PC-9 (cell line): ENCODE measurements around the gene NPHS1. TPM values are rescaled to one million over a fixed set of nuclear protein-coding genes. Genes with fewer than 3 reads are reported as not detected.

Experiments used
- BruUV-seq: library from RNA; stranded (reverse); fragments of 400-500 nt; replicated peaks from 2 replicates; lab custom pipeline; 2021; lab: Mats Ljungman, UMichigan
- CTCF ChIA-PET: fragments of 300-600 bp; sonication (Branson Sonifier 250); formaldehyde crosslinking; loops from one replicate; lab custom pipeline; 2022; ENCODE audit warnings: antibody characterized with exemption; lab: Charles Lee
- POLR2A ChIA-PET: fragments of 300-600 bp; sonication (Branson Sonifier 250); formaldehyde crosslinking; loops from one replicate; lab custom pipeline; 2022; ENCODE audit warnings: antibody characterized with exemption; ENCODE audit not compliant: unreplicated experiment; lab: Charles Lee
- DNase-seq, 2 experiments: peaks; one replicate each; pipeline versions ENCODE4 v3.0.0 to v3.0.0-alpha.2; 2015 to 2022; ENCODE audit warnings: mixed read lengths in 1 of 2
- H2AFZ ChIP-seq: fragments of 200-600 bp; sonication (generic); 2 replicates; pipeline ENCODE4 v1.8.1; 2017; ENCODE audit warnings: antibody characterized with exemption
- H3F3A ChIP-seq: fragments of 200-600 bp; sonication (generic); 2 replicates; pipeline ENCODE4 v1.8.1; 2017; ENCODE audit warnings: antibody characterized with exemption, mild to moderate bottlenecking, low read depth; ENCODE audit not compliant: insufficient read depth
- H3K27ac ChIP-seq: fragments of 200-600 bp; sonication (generic); 2 replicates; pipeline ENCODE4 v1.6.1; 2016; ENCODE audit warnings: mixed run types
- H3K27me3 ChIP-seq: fragments of 200-600 bp; sonication (generic); 2 replicates; pipeline ENCODE4 v1.6.1; 2016; ENCODE audit warnings: low read depth, mixed run types; ENCODE audit not compliant: insufficient read depth
- H3K36me3 ChIP-seq: fragments of 200-600 bp; sonication (generic); 2 replicates; pipeline ENCODE4 v1.6.1; 2016; ENCODE audit warnings: low read depth, mixed run types
- H3K4me1 ChIP-seq: fragments of 200-600 bp; sonication (generic); replicated peaks from 2 replicates; pipeline ENCODE4 v1.6.1; 2016; ENCODE audit warnings: mixed run types; ENCODE audit not compliant: insufficient read depth
- H3K4me2 ChIP-seq: fragments of 200-600 bp; sonication (generic); 2 replicates; pipeline ENCODE4 v1.6.1; 2017; ENCODE audit warnings: mixed run types
- H3K4me3 ChIP-seq: fragments of 200-600 bp; sonication (generic); 2 replicates; pipeline ENCODE4 v1.6.1; 2016; ENCODE audit warnings: mixed run types
- H3K79me2 ChIP-seq: fragments of 200-600 bp; sonication (generic); 2 replicates; pipeline ENCODE4 v1.6.1; 2017; ENCODE audit warnings: low read depth, mixed run types
- H3K9me2 ChIP-seq: fragments of 200-600 bp; sonication (generic); 2 replicates; pipeline ENCODE4 v1.8.1; 2017; ENCODE audit warnings: mild to moderate bottlenecking; ENCODE audit not compliant: insufficient read depth
- H3K9me3 ChIP-seq: fragments of 200-600 bp; sonication (generic); 2 replicates; pipeline ENCODE4 v1.8.1; 2016; ENCODE audit warnings: low read depth; ENCODE audit not compliant: insufficient read depth
- H4K20me1 ChIP-seq: fragments of 200-600 bp; sonication (generic); 2 replicates; pipeline ENCODE4 v1.8.1; 2017; ENCODE audit not compliant: insufficient read depth
- EZH2 ChIP-seq: fragments of 200-600 bp; sonication (generic); IDR thresholded peaks from 2 replicates; pipeline ENCODE4 v1.8.0; 2017; ENCODE audit warnings: antibody characterized with exemption, low read depth
- intact Hi-C: fragments of 100-400 bp; cut with micrococcal nuclease; formaldehyde crosslinking; loops from one replicate; pipeline ENCODE4 v1.10.0; 2022; ENCODE audit not compliant: unreplicated experiment
- total RNA-seq: library from RNA; stranded (reverse); gene quantifications from 2 replicates; pipeline ENCODE4 v1.2.3, GENCODE V29; 2021
- TF ChIP-seq, protein P1 (sequence below): fragments of 200-600 bp; sonication (generic); conservative IDR thresholded peaks from 2 replicates; pipeline ENCODE4 v1.6.1; 2017; ENCODE audit warnings: mixed run types, antibody characterized with exemption, mild to moderate bottlenecking, moderate library complexity

Gene NPHS1
- total RNA-seq, 1 experiment from 2014 or later = not detected

GRCh38 chr19:35890113-35890650 is 37.9 kb upstream of the NPHS1 start:
- H3K36me3 ChIP-seq = 0 out of 2 replicates have a peak, but pooled peaks cover 6% of the 10 kb centered on the region
- BruUV-seq = no TSS peak
- H3K4me1 ChIP-seq = no peaks in the 10 kb centered on the region
- POLR2A ChIA-PET = no interaction called here
- CTCF ChIA-PET = no interaction called here
- H3K9me3 ChIP-seq = no peaks in the 10 kb centered on the region
- H4K20me1 ChIP-seq = no peaks in the 10 kb centered on the region
- no peaks in the 10 kb centered on the region for H3K9me2 ChIP-seq
- H3K4me2 ChIP-seq = no peak overlapping the region
- H3K27ac ChIP-seq = no peak overlapping the region
- no peaks in the 10 kb centered on the region for H3K79me2 ChIP-seq
- H3K27me3 ChIP-seq = no peaks in the 10 kb centered on the region
- no peak for DNase-seq
- intact Hi-C loops = no loop called here
- no peak overlapping the region for H2AFZ ChIP-seq
- TF ChIP-seq, protein P1, sequence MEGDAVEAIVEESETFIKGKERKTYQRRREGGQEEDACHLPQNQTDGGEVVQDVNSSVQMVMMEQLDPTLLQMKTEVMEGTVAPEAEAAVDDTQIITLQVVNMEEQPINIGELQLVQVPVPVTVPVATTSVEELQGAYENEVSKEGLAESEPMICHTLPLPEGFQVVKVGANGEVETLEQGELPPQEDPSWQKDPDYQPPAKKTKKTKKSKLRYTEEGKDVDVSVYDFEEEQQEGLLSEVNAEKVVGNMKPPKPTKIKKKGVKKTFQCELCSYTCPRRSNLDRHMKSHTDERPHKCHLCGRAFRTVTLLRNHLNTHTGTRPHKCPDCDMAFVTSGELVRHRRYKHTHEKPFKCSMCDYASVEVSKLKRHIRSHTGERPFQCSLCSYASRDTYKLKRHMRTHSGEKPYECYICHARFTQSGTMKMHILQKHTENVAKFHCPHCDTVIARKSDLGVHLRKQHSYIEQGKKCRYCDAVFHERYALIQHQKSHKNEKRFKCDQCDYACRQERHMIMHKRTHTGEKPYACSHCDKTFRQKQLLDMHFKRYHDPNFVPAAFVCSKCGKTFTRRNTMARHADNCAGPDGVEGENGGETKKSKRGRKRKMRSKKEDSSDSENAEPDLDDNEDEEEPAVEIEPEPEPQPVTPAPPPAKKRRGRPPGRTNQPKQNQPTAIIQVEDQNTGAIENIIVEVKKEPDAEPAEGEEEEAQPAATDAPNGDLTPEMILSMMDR = no peak
- TF ChIP-seq EZH2 = no peak
- H3K4me3 ChIP-seq = no peak overlapping the region
- H3F3A ChIP-seq = no peaks in the 10 kb centered on the region

DNA sequence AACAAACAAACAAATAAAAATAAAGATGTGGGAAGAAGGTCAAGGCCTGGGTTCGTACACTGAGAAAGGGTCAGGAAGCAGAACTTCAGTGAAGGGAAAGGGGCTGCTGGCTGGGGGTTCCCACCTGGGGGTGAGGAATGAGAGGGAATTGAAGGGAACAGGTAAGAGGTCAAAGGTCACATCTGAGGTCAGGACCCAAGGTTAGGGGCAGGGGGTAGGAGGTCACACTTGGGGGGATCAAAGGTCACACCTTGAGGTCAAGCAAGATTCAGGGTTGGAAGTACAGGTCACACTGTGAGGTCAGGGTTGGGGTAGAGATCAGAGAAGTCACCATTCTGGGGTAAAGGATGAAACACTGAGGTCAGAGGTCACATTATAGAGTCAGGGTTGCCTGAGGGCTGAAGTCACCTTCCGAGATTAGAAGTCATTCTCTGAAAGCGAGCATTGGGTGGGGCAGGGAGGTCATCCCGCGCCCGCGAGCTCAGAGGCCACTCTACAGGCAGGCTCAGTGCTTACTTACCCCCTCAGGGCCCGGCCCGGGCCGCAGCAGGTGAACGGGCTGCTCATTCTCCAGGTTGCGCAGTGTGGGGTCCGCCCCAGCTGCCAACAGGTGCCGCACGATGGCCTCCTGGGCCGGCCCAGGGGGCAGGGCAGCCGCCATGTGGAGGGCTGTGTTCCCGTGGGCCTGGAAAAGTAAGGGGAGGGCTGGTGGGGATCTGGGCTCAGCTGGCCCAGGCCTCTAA is 37.2 kb upstream of the NPHS1 start:
- Histone ChIP-seq H3F3A (no peaks in the 10 kb centered on the region), H4K20me1 (no peaks in the 10 kb centered on the region), H3K9me3 (no peaks in the 10 kb centered on the region), H3K4me2 (no peak overlapping the region), H3K27ac (no peak overlapping the region), H3K9me2 (no peaks in the 10 kb centered on the region), H2AFZ (no peak overlapping the region), H3K4me3 (no peak overlapping the region), H3K36me3 (0 out of 2 replicates have a peak, but pooled peaks cover 6% of the 10 kb centered on the region), H3K79me2 (no peaks in the 10 kb centered on the region), H3K4me1 (no peaks in the 10 kb centered on the region), H3K27me3 (no peaks in the 10 kb centered on the region)
- no peak for DNase-seq
- BruUV-seq = no TSS peak
- POLR2A ChIA-PET = no interaction called here
- TF ChIP-seq, protein P1 = no peak
- no peak for TF ChIP-seq EZH2
- intact Hi-C loops = no loop called here
- CTCF ChIA-PET = no interaction called here

- intact Hi-C loops = no loop called here
- CTCF ChIA-PET = no interaction called here
- no peaks in the 10 kb centered on the region for H3K9me2 ChIP-seq
- no peaks in the 10 kb centered on the region for H3K79me2 ChIP-seq
- H3K4me3 ChIP-seq = no peak overlapping the region
- no peak overlapping the region for H3K27ac ChIP-seq
- DNase-seq = no peak
- H3K4me1 ChIP-seq = no peaks in the 10 kb centered on the region
- POLR2A ChIA-PET = no interaction called here
- no peak for TF ChIP-seq EZH2
- TF ChIP-seq, protein P1 = no peak
- no peaks in the 10 kb centered on the region for H4K20me1 ChIP-seq
- no peaks in the 10 kb centered on the region for H3F3A ChIP-seq
- H3K36me3 ChIP-seq = 0 out of 2 replicates have a peak, but pooled peaks cover 6% of the 10 kb centered on the region
- H3K9me3 ChIP-seq = no peaks in the 10 kb centered on the region
- no peaks in the 10 kb centered on the region for H3K27me3 ChIP-seq
- H2AFZ ChIP-seq = no peak overlapping the region
- no peak overlapping the region for H3K4me2 ChIP-seq
- no TSS peak for BruUV-seq
Observed at GRCh38 chr19:35888398-35888797, 36.1 kb upstream of the NPHS1 start.
